Measurements from ENCODE around the gene CD99L2. TPM values are rescaled to one million over a fixed set of nuclear protein-coding genes. Genes with fewer than 3 reads are reported as not detected.

Gene CD99L2
- total RNA-seq, 4 donors from 2014 or later, result 49.7 to 78.7 (median 58.1) TPM

DNA sequence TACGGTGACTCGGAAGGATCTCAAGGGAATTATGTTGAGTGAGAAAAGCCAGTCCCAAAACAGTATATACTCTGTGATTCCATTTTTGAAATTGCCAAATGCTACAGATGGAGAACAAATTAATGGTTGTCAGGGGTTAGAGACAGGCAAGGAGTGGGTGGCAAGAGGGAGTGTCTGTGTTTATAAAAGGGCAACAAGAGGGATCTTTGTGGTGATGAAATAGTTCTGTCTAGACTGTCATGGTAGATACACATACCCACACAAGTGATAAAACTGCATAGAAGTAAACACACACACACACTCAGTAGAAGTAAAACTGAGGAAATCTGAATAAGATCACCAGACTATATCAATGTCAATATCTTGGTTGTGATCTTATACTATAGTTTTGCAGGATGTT is 92.7 kb downstream of the CD99L2 start:
- TF ChIP-seq, protein P1, sequence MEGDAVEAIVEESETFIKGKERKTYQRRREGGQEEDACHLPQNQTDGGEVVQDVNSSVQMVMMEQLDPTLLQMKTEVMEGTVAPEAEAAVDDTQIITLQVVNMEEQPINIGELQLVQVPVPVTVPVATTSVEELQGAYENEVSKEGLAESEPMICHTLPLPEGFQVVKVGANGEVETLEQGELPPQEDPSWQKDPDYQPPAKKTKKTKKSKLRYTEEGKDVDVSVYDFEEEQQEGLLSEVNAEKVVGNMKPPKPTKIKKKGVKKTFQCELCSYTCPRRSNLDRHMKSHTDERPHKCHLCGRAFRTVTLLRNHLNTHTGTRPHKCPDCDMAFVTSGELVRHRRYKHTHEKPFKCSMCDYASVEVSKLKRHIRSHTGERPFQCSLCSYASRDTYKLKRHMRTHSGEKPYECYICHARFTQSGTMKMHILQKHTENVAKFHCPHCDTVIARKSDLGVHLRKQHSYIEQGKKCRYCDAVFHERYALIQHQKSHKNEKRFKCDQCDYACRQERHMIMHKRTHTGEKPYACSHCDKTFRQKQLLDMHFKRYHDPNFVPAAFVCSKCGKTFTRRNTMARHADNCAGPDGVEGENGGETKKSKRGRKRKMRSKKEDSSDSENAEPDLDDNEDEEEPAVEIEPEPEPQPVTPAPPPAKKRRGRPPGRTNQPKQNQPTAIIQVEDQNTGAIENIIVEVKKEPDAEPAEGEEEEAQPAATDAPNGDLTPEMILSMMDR (IDR thresholded peaks at IDR 0.05), result no peak
- no peak for ATAC-seq (ENCODE audit: low FRiP score)
- DNase-seq (ENCODE audit: low spot score), result no peak

DNA sequence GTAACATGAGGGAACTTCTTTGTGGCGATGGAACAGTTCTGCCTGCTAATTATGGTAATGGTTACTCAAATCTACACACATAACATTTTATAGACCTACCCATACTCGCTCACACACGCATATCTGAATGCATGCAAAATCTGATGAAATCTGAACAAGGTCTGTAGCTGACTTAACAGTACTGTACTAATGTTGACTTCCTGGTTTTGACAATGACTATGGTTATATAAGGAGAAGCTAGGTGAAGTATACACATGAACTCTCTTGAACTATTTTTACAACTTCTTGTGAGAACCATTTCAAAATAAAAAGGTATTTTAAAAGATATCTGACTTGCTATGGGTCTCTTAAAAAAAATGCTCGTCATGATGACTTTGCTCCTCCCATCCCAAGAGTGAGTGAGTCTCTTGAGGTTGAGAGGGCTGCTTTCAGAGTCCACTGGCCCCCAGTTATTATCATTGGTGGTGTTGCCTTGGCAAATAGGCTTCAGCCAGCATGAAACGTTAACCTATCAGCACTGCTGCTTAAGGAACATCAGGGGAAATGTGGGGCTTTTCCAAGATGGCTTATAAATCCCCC is 105.4 kb downstream of the CD99L2 start:
- TF ChIP-seq, protein P1 (IDR thresholded peaks at IDR 0.05), result no peak
- no peak for ATAC-seq (ENCODE audit: low FRiP score)
- no peak for DNase-seq (ENCODE audit: low spot score)

DNA sequence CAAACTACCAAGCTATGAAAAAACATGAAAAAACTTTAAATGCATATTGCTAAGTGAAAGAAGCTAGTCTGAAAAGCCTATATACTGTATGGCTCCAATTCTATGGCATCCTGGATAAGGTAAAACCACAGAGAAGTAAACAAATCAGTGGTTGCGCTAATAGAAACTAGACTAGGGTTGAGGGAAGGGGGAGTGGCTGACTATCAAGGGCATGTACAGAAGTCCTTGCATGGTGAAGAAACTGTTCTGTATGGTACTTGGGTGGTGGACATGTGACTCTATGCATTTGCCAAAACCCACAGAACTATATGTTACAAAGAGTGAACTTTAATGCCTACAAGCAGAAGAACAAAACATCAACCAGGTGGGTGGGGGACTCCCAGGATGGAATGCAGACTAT is 108.4 kb downstream of the CD99L2 start:
- ATAC-seq (ENCODE audit: low FRiP score), result no peak
- TF ChIP-seq, protein P1 (IDR thresholded peaks at IDR 0.05), result no peak
- no peak for DNase-seq (ENCODE audit: low spot score)

DNA sequence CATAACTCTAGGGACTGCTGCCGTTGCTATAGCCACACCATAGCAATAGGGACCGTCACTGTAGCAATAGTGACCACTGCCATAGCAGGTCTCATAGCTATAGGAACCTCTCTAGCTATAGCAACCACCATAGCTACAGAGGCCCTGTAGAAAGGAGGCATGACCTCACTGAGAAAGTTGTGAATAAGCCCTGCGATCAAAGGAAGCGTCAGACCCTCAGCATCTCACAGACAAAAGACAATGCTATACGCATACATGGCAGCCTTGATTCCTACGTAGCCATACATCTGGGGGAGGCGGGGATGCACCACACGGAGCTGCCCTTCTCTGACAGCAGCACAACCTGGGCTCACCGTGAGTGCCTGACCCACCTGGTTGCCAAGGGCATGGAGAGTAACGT is 116.8 kb downstream of the CD99L2 start:
- DNase-seq (ENCODE audit: low spot score) (no peak), ATAC-seq (ENCODE audit: low FRiP score) (no peak)
- TF ChIP-seq, protein P1 (IDR thresholded peaks at IDR 0.05), result no peak

DNA sequence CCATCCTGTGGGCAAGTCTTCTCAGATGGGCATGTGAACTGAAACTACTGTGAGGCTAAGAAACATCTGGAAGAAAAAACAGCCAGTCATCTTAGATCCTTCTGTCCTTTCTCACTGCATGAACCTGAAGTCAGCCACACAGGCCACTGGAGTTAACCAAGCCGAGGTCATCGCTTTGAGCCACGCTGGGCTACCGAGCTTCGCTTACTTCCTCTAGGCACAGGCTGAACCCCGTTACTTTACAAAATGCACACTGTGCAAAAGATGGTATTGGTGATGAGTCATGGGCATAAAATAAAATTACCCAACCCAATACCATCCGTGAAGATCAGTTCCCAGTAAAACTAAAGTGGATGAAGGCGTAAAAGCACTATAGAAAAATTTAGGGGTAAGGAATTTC is 119.1 kb downstream of the CD99L2 start:
- DNase-seq (ENCODE audit: low spot score) (no peak), ATAC-seq (ENCODE audit: low FRiP score) (no peak)
- TF ChIP-seq, protein P1 (IDR thresholded peaks at IDR 0.05), result no peak

DNA sequence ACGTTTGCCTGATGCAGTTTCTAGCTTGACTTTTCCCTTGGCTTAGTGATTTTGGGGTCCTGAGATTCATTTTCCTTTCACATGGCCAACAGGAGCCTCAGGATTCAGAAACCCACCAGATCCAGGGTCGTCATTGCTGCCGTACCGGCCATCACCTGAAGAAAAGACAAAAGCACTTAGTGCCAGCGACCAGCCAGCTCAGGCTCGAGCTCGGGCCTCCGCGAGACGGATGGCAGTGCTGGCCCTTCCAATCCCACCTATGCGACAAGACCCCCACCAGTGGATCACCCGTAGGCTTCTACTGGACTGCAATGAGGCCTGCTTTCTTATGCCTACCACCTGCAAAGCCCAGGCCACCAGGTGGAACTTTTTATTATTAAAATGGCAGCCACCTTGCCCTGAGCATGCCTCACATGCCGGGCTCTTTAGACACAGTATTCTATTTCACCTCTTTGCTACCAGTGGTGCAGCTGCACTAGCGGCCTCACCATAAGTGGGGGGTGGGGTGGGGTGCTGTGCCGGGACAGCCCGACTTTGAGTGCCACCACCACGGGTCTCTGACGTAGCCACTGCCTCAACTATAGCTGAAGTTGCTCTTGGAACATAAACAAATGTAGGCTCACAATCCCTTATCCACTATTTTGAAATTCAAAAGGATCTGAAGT is 121.0 kb downstream of the CD99L2 start:
- no peak for DNase-seq (ENCODE audit: low spot score)
- ATAC-seq (ENCODE audit: low FRiP score), result no peak
- TF ChIP-seq, protein P1 (IDR thresholded peaks at IDR 0.05), result no peak

All from omental fat pad (tissue), 4 donors.